GM18870 (cell line): Measurements from ENCODE around the gene PPP2R3B.
"Not testable (repeated sequence)": the region's sequence is repeated elsewhere in the genome, so short reads cannot be mapped to it uniquely, and the experiment has no call there.

Experiments
- ATAC-seq: cut with Tn5 transposase; IDR thresholded peaks from one replicate; pipeline ENCODE4 v1.9.1; 2021; ENCODE audit warnings: moderate library complexity; ENCODE audit not compliant: unreplicated experiment

PPP2R3B gene

DNA sequence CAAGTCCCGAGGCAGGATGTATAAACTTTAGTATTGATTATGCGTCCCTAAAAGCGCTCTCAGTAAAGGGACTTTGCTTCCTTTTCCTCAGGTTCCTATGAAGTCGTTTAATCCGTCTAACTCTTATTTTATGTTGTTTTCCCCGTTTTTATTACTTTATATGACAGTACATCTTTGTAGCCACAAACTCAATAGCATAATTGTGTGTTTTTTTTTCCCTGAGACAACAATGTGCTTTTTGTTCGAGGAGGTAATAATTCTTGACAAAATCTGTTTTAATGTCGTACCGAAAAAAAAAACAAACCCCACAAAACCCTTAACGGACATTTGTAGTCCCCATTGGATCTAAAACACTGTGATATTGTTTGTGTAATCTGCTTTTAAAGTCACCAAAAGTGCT lies 17.9 kb upstream of the PPP2R3B start:
- ATAC-seq = no peak

DNA sequence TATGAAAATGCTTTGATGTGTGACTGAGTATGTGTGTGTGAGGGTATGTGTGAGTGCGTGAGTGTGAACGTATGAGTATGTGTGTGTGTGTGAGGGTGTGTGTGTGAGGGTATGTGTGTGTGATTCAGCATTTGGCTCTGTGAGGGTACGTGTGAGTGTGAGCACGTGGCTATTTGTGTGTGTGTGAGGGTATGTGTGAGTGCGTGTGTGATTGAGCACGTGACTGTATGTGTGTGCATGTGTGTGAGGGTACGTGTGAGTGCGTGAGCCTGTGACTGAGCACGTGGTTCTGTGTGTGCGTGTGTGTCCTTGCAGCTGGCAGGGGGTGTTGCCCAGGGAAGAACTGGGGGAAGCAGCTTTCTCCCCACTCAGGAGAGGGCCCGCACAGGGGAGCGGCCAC lies 16.1 kb upstream of the PPP2R3B start:
- no peak for ATAC-seq

DNA sequence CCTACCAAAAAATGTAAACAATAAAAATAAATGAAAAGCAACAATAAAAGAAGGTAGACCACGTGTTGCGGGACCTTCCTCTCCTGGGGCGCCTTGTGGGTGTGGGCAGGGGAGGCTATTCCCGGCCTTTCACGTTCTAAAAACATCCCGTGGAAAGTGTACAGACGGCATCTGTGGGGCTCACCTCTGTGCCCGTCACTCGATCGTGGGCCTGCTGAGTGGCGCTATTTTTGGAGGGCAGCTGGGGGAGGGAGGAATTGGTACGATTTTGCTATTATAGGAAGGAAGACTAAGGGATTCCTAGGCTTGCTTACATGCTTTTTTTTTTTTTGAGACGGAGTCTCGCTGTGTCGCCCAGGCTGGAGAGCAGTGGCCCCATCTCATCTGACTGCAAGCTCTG lies 13.6 kb upstream of the PPP2R3B start:
- ATAC-seq = no peak

DNA sequence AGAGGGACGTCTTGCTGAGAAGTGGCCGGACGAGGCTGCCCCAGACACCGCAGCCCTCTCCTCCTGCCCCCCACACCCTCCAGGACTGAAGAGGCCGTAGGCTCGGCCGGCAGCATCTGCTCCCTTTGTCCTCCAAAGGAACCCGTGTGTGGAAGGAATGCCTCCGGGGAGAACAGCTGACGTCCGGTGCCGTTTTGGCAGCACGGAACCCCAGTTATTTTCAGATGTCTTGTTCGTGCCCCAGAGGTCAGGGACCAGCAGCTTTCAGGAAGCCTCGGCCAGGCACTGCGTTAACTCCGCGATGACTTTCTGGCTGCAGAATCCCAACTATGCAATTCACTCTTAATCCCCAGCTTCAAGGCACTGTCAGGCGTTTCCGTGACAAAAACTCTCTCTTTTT lies 10.9 kb upstream of the PPP2R3B start:
- no peak for ATAC-seq

DNA sequence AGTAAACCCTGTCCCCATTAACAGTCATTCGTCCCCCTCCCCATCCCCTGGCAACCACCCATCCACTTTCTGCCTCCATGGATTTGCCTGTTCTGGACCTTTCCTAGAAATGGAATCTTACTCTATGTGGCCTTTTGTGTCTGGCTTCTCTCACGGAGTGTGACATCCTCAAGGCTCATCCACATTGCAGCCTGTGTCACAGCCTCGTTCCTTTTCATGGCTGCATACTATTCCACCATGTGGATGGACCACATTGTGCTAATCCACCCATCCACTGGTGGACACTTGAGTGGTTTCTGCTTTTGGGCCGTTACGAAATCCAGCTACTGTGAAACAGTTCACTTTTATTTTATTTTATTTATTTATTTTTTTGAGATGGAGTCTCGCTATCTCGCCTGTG lies 8.1 kb upstream of the PPP2R3B start:
- no peak for ATAC-seq

DNA sequence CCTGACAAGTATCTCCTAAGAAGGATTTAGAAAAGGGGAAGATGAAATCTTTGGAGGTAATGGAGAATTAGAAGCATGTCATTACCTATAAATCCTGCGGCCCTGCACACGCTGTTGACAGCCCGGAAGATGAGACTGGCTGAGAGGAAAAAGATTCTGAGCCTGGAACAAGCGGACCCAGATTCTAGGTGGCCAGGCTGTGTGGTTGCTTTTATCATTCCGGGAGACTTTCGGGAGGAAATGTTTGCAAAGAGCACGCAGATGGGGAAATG lies 5.8 kb upstream of the PPP2R3B start:
- no peak for ATAC-seq

DNA sequence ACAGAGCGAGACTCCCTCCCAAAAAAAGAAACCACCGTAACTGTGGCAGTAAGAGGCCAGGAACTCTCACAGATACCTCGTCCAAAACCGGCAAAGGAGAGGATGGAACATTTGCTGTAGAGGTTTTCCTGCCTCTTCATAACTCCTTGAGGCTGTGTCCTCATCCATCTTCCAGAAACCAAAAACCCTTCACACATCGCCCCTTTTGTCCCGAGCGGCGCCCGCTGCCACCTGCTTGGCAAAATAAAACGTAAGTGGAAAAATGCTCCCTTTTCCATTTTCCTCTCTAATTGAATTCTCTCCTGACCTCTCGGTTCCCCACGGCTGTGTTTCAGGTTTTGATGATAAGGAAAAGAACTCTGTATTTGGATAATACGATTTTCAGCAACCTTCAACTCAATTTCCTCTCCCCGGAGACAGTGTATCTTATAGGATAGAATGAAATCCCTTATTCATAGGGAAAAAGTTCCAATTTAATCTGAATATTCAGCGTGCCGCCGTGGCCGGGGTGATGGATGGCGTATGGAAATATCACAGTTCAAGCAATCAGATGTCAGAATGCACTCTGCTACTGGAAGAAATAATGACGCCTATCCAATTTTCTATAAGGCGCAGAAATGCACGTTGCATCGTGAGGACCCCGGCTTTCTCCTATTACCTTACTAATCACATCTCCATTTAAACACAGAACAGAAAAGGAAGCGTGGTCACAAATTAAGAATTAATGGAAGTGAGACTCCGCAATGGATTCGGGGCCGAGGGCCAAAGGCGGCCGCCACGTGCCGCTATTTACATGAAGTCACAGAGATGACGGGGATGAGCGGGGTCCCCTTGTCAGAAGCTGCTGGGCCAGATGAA lies 5.2 kb upstream of the PPP2R3B start:
- ATAC-seq = no peak

DNA sequence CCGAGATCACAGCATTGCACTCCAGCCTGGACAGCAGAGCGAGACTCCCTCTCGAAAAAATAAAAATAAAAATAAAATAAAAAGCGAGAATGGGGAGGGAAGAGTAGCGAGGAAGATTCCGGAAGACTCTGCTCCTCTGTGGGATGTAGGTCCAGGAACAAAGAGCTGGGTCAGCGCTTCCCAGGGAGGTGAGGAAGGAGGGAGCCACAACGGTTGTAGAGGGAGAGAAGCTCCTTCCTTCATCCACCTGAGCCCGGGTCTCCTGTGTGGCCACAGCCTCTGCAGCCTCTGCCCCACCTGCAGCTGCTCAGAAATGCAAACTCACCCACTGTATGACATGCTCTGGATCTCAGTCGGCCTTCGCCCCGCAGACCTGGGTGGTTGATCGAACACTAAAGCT lies 3.8 kb upstream of the PPP2R3B start:
- no peak for ATAC-seq

DNA sequence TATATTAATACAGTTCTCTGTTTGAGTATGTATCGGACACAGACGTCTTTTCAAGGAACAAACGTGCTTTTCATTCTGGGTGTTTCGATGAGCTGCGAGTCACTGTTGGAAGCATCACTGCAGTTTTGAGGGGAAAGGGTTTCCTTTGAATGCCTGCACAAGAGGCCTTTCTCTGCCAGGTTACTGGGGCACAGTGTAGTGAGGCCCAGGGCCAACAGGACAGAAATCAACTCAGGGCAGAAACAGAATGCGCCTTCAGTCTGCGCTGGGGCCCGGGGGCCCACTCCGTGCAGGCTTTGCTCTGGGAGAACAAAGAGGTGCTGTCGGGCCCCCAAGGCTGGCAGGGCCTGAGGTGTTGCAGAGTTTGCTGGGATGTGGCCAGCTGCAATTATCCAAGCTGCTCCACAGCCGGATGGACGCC lies 2.3 kb upstream of the PPP2R3B start:
- no peak for ATAC-seq

DNA sequence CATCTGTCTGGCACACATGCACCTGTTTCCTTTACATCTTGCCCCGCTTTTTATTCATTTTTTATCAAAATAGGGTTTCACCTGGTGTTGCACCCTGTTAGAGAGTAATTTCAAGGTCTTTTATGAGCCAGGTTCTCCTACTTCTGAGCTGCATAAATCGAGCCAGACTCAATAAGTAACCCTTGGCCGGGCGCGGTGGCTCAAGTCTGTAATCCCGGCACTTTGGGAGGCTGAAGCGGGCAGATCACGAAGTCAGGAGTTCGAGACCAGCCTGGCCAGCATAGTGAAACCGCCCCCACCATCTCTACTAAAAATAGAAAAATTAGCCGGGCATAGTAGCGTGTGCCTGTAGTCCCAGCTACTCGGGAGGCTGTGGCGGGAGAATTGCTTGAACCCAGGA lies 1.0 kb upstream of the PPP2R3B start:
- no peak for ATAC-seq

DNA sequence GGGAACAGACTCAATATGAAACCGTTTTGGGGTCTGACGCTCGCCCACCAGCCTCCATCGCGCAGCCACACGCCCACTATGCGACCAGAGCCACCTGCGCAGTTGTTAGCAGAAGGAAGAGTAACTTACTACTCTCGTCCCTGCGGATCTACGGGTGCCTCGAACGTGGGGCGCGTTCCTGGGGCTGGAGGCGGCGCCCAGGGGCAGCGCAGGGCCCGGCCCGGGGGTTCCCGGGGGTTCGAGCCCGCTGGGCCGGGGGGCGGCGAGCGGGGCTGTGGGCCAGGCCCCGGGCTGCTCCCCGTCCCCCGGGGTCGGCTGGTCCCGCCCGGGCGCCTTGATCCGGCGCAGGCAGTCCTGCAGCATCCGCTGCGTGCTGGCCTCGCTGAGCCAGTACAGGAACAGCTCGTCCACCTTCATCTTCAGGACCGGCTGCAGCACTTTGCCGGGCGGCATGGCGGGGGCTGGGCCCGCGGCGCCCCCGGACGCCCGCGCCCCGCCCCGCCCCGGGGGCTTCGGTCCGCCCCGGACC lies 404 bp downstream of the PPP2R3B start:
- peak; percentile 13 for ATAC-seq

DNA sequence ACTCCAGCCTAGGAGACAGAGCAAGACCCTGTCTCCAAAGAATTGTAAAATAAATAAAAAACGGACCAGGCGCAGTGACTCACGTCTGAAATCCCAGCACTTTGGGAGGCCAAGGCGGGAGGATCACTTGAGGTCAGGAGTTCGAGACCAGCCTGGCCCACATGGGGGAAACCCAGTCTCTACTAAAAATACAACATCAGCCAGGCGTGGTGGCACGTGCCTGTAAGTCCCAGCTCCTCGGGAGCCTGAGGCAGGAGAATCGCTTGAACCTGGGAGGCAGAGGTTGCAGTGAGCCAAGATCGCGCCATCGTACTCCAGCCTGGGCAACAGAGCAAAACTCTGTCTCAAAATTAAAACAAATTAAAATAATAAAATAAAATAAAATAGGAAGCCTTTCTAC lies 971 bp downstream of the PPP2R3B start:
- ATAC-seq = not testable (repeated sequence)

DNA sequence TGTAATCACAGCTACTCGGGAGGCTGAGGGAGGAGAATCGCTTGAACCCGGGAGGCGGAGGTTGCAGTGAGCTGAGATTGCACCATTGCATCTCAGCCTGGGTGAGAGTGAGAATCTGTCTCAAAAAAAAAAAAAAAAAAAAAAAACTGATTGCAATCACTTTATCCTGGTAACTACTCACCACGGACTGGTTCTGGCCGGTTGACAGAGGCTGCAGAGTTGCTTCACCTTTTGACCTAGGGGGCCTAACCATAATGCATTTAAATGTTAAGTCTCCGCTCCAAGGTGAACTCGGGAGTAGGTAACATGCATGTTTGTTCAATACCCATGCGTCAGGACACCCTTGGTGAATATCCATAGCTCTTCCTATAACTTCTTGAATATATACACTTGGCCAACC lies 1.8 kb downstream of the PPP2R3B start:
- ATAC-seq = no peak

DNA sequence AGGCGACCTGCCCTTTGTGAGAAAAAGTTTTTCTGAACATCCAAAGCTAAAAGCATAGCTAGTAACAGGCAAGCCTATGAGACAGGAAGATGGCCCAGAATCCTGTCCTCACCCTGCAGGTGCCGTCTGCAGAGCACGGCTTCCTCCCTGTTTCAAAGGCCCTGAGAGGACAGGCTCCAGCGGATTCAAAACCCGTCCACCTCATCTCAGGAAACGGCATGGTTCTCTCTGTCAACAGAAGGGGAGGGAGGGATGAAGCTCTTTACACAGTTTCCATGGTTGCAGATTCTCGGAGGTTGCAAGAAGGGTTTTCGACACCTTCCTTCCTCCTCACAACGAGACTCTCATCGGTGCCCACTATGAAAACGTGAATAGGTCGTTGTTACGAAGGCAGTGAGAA lies 8.3 kb downstream of the PPP2R3B start:
- ATAC-seq = no peak

DNA sequence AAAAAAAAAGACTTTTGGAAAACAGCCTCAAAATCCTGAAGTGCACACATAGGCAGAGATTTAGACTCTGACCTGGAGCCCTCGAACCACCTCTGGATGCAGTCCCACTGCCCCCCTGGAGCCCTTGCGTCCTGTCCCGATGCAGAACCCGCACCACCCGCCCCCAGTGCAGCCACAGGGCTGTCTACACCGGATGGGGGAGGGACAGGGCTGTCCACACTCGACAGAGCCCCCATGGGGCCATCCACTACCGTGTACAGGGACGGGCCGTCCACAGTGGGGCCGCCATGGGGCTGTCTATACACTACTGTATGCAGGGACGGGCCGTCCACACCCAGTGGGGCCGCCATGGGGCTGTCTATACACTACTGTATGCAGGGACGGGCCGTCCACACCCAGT lies 10.5 kb downstream of the PPP2R3B start:
- ATAC-seq = not testable (repeated sequence)

DNA sequence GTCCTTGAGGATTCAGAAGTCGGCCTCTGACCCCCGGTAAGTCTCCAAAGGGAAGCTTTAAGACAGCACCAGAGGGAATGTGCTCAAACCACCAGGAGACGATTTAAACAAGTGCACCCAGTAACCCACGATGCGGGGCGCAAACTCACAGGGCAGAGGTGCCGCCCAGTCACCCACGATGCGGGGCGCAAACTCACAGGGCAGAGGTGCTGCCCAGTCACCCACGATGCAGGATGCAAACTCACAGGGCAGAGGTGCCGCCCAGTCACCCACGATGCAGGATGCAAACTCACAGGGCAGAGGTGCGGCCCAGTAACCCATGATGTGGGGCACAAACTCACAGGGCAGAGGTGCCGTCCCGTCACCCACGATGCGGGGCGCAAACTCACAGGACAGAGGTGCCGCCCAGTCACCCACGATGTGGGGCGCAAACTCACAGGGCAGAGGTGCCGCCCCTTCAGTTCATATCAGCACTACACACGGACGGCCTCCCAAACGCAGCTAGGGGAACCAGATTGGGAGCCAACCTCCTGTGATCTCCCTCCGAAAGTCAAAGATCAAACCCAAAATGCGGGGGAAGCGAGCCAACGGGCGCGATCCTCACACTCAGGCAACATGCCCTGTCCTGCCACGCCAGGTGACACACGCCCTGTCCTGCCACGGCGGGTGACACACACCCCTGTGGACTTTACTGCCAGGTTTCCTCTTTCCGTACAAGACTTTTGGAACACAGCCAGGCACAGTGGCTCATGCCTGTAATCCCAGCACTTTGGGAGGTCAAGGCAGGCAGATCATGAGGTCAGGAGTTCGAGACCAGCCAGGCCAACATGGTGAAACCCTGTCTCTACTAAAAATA lies 11.3 kb downstream of the PPP2R3B start:
- ATAC-seq = no peak

DNA sequence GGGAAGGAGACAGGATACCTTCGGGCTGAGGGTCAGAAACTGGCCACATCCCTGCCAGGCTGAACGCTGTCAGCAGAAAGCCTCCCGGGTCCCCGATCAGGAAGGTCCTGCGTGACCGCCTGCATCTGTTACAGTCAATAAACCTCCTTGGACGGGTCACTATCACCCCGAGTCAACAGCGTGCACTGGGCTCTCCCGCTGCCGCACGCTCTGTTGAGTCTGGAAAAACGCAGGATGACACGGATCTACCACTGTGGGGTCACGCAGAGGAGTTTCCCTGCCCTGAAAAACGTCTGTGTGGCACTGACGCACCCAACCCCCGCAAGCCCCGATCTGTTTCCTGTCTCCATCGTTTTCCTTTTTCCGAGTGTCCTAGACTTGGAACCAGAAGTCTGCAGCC lies 12.1 kb downstream of the PPP2R3B start:
- no peak for ATAC-seq

DNA sequence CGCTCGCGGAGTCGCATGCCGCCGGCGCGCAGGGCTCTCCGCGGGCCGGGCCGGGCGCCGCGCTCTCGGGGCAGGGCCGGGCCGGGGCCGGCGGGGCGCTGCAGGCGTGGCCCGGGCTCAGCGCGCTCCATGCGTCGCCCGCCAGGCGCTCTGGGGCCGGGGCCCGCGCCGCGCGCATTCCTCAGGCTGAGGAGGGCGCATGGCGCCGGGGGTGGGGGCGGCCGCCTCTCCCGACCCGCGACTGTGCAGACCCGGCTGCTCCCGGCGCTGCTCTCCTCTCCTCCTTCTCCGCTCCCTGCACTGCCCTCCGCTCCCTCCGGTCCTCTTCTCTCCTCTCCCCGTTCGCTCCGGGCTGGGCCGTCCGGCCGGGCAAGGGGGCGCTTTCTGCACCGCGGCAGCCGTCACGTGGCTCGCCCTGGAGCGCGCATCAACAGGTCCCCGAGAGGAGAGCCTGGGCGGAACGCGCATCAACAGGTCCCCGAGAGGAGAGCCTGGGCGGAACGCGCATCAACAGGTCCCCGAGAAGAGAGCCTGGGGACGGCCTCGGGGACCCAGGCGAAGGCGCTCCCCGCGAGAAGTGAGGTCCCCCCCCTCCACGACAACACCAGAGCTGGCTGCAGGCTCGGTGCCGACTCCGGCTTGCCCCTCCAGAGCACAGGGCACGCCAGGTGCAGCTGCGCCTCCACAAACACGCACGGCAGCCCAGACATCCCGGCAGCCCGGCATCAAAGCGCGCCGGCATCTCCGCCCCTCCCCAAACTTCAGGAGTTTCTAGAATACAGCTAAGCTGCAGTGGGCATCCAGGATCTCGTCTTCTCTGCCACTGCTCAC lies 12.9 kb downstream of the PPP2R3B start:
- ATAC-seq = no peak

DNA sequence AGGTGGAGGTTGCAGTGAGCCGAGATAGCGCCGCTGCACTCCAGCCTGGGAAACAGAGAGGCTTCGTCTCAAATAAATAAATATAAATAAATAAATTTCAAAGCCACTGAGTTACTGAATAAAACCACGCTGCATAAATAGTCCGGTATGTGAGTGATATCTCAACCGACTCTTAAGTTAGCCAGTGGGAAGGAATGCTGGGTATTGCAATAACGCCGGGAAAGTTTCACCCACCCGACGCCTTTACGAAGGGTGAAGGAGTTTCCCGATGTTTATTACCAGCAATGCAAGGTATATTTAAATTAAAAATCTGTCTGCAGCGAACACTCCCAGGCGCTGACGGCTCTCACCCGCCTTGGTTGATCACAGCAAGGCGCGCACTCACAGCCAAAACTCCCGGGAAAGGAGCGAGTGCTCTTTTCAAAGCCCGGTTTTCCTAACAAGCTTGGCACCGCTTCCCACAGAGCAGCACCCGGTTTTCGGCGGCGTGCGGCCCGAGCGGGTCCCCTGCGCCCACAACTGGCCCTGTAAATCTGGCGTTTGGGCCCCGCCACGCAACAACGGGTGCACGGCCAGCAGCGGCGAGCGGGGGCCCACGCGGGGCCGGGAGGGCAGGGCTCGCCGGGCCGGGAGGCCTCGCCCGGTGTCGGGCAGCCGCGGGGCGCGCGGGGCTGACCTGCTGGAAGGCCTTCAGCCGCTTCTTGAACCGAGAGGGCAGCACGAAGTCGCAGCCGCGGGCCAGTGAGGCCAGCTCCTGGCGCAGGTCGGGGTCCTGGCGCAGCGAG lies 13.7 kb downstream of the PPP2R3B start:
- ATAC-seq = no peak

DNA sequence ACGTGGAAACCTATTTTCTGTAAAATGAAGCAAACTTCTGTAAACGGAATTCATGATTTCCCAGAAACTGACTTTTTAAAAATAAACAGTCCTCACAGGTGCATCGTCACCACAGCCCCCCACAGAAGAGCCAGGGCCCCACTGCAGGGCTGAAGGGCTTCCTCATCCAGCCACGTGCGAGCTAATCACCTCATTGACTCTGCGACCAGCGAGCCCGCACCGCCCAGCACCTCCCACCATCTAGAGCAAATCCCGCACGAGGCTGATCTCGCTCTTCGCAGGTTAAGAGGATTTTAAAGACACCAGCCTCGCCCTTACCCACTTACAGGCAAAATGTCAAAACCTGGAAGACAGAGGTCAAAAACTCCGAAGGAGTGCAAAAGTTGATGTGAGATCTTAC lies 14.8 kb downstream of the PPP2R3B start:
- no peak for ATAC-seq
